Glomerular visceral epithelial cell (primary cell): ENCODE measurements around the gene SP140.
"Not testable (repeated sequence)": the region's sequence is repeated elsewhere in the genome, so short reads cannot be mapped to it uniquely, and the experiment has no call there.

Source experiments
- DNase-seq: peaks from one replicate; pipeline ENCODE4 v3.0.0-alpha.2; 2016; ENCODE audit errors: extremely low spot score

The SP140 gene

DNA sequence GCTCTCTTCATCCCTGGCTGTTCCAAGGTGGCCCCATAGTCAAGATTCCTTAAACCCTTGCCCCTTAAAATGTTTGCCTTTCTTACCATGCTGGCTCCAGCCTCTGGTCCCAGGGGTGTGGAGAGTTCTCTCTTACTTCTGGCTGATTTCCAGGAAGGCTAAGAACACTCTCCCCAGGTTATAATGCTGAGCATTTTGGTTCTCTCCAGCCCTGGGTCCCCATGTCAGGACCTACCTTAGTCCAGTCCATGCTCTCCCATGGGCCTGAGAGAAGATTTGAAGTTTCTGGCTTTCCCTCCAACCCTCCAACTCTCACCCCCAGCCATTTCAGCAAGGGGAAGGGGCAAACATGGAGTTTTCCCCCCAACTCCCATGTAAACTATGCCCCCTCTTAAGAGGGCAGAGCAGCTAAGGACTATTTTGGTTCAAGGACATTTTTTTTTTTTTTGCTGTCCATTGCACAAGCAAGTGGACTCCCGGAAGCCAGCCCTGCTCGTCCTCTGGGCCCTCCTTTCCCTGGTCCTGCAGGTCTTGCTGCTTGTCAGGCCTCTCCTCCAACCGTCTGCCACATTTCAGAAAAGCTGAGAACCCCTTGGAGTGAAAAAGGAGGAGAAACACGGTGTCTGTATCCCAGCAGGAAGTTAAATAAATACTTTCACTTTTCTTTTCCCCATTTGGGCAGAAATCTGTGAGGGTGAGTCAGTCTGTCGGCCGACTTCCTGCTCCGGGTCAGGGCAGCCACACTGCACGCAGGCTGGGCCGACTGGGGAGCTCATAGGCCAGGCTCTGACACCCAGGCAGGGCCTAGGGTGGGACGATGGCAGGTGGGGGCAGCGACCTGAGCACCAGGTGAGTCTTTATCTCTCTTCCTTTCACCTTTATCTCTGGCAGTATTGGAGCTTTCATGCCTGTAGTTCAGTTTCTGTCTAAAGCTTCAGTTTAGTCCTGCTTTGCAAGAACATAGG lies 101.2 kb downstream of the SP140 start, which contains the start of gene SP140L:
Gene SP140L (plus strand): TSS at position 741 of the 965 bp plus-strand sequence. CDS start 77 bp downstream, at position 818.
- peak; percentile 83 for DNase-seq

DNA sequence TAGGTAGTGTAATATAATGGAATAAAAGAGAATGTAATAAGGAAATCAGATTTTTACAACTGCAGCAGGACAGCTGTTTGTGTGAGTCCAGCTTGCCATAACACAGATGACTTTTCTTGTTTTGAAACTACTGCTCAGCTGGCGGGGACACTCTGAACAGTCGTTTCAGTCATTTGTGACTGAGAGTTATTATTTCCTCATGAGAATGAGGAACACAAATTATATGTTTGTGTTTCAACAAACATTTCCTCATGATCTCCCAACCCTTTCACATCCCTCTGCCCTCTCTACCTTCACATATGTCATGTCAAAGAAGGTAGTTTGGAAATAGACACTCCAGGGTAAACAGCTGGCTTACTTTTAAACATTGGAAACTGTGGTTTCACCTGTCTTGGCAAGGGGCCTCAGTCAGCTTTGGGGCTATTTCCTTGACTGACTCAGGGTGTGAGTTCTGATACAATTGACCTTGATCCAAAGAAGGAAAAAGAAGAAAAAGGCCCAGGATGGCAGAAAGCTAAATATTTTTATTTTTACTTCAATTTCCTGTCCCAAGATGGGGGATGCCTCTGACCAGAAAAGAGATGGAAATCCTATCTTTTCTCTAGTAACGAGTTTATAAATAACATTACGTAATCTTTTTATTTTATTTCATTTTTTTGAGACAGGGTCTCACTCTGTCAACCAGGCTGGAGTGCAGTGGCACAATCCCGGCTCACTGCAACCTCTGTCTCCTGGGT lies 102.0 kb downstream of the SP140 start:
- DNase-seq: no peak

DNA sequence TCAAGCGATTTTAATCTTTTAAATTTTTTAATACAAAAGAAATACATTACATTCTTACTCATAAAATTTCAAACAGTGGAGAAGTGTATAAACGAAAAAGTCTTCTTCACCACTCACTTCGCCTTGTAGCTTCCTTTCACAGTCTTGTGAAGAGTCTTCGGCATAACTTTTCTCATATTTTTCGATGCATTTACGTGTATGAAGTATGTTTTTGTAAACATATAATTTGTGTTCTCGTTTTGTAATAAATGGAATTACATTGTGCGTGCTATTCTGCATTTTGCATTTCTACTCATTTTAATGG lies 102.6 kb downstream of the SP140 start:
- DNase-seq: no peak

- DNase-seq: no peak
Measured at GRCh38 chr2:230329946-230330605, 104.5 kb downstream of the SP140 start.

DNA sequence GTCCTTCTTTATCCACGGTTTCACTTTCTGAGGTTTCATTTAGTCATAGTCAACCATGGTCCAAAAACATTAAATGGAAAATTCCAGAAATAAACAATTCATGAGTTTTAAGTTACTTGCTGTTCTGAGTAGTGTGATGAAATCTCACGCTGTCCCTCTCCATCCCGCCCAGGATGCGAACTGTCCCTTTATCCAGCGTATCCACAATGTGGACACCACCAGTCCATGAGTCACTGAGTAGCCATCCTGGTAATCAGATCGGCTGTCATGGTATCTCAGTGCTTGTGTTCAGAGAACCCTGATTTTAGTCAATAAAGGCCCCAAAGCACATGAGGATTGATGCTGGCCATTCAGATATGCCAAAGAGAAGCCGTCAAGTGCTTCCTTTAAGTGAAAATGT lies 105.2 kb downstream of the SP140 start:
- no peak for DNase-seq

GRCh38 chr2:230335461-230335863 lies 109.9 kb downstream of the SP140 start:
- DNase-seq: no peak

GRCh38 chr2:230335864-230336506 lies 110.4 kb downstream of the SP140 start:
- DNase-seq: no peak

DNA sequence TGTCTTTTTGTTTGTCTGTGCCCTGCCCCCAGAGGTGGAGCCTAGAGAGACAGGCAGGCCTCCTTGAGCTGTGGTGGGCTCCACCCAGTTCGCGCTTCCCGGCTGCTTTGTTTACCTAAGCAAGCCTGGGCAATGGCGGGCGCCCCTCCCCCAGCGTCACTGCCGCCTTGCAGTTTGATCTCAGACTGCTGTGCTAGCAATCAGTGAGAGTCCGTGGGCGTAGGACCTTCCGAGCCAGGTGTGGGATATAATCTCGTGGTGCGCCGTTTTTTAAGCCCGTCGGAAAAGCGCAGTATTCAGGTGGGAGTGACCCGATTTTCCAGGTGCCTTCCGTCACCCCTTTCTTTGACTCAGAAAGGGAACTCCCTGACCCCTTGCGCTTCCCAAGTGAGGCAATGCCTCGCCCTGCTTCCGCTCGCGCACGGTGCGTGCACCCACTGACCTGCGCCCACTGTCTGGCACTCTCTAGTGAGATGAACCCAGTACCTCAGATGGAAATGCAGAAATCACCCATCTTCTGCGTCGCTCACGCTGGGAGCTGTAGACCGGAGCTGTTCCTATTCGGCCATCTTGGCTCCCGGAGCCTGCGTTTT lies 116.5 kb downstream of the SP140 start:
- not testable (repeated sequence) for DNase-seq

GRCh38 chr2:230343041-230343624 lies 117.6 kb downstream of the SP140 start:
- not testable (repeated sequence) for DNase-seq

GRCh38 chr2:230343747-230344146 lies 118.2 kb downstream of the SP140 start:
- no peak for DNase-seq

GRCh38 chr2:230346465-230346864 lies 120.9 kb downstream of the SP140 start:
- DNase-seq: no peak

- DNase-seq: no peak
Measured at GRCh38 chr2:230346921-230347533, 121.5 kb downstream of the SP140 start.

- DNase-seq: no peak
Measured at GRCh38 chr2:230347659-230348305, 122.2 kb downstream of the SP140 start.

DNA sequence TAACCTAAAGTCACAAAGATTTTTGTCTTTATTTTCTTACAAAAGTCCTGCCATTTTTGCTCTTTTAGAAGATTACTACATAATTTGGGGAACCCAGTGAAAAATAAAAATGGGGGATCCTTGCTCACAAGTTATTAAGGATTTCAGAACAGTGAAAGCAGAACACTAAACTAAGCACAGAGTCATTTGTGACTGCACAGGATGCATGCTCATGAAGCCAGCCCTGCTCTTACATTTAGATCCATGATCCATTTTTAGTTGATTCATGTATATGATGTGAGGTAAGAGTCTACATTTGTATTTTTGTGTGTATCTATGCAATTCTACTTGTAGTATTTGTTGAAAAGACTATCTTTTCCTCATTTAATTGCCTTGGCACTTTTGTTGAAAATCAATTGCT lies 123.3 kb downstream of the SP140 start:
- no peak for DNase-seq

- no peak for DNase-seq
Measured at GRCh38 chr2:230356084-230356483, 130.5 kb downstream of the SP140 start.

DNA sequence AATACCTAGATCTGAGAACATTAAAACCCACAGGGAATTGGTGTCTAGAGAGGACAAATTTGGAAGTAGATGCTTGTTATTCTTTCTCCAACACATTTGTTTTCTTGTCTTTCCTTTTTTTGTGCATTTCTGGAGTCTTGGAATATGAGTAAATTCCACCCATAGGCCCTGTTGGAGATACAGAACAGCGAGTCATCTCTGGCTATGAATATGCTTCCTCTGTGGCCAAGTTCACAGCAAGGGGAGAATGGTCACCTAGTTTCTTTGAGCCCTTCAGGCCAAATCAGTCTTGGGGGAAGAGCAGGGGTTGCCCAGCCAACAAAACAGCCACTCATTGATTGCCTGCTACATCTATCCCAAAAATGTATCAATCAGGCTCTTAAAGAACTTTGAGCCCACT lies 132.8 kb downstream of the SP140 start:
- no peak for DNase-seq

DNA sequence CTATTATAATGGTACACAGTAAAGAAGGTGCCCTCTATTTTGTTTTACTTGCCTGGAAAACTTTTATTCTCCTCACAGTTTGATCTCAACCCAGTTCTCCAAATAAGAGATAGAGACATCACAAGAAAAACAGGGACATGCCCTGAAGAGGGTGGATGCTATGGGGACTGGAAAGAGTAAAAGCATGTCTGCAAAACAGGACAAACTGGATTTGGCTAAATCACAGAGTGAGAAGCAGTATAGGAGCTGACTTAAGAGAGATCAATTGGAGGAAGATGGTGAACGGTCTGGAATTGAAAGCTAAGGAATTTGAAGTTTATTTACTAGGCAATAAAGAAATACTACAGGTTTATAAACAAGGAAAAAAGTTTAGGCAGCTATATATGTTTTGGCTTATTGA lies 134.5 kb downstream of the SP140 start:
- no peak for DNase-seq

- no peak for DNase-seq
Measured at GRCh38 chr2:230362030-230362691, 136.6 kb downstream of the SP140 start.
